WTC11 (cell line): ENCODE results near the gene CORO7. TPM values are rescaled to one million over a fixed set of nuclear protein-coding genes. Genes with fewer than 3 reads are reported as not detected.

Source experiments
- ATAC-seq: fragments of 200-7000 bp; cut with Tn5 transposase; 2 replicates; pipeline ENCODE4 v1.10.0; 2021; ENCODE audit warnings: mild to moderate bottlenecking, moderate library complexity
- CTCF ChIA-PET: fragments of 300-600 bp; sonication (Branson Sonifier 250); formaldehyde crosslinking; loops from one replicate; lab custom pipeline; 2021; ENCODE audit warnings: antibody characterized with exemption; lab: Charles Lee
- POLR2A ChIA-PET: fragments of 350-600 bp; sonication (Branson Sonifier 250); formaldehyde crosslinking; loops from one replicate; lab custom pipeline; 2021; ENCODE audit warnings: antibody characterized with exemption; lab: Charles Lee
- DNase-seq: peaks from one replicate; pipeline ENCODE4 v3.0.0; 2021; ENCODE audit warnings: low spot score
- H3K27ac Mint-ChIP-seq: 2 replicates; pipeline ENCODE4 v1.8.0; 2021; ENCODE audit warnings: mixed read lengths
- H3K27me3 Mint-ChIP-seq: 2 replicates; pipeline ENCODE4 v1.8.0; 2021; ENCODE audit warnings: low read depth, mild to moderate bottlenecking, moderate library complexity, mixed read lengths
- H3K36me3 Mint-ChIP-seq: 2 replicates; pipeline ENCODE4 v1.8.0; 2021; ENCODE audit warnings: mixed read lengths
- H3K4me1 Mint-ChIP-seq: 2 replicates; pipeline ENCODE4 v1.8.0; 2022; ENCODE audit warnings: mixed read lengths
- H3K4me3 Mint-ChIP-seq: 2 replicates; pipeline ENCODE4 v1.8.0; 2021; ENCODE audit warnings: mild to moderate bottlenecking, moderate library complexity, mixed read lengths
- H3K9me3 Mint-ChIP-seq: 2 replicates; pipeline ENCODE4 v1.8.0; 2021; ENCODE audit warnings: mixed read lengths
- CBFB ChIP-seq: sonication (generic); formaldehyde crosslinking; IDR thresholded peaks from 2 replicates; pipeline ENCODE4 v1.8.1; 2022; ENCODE audit warnings: mild to moderate bottlenecking, low read depth, missing genetic modification reagents
- FOXK1 ChIP-seq: sonication (generic); formaldehyde crosslinking; IDR thresholded peaks from 2 replicates; pipeline ENCODE4 v1.8.0; 2022; ENCODE audit warnings: mild to moderate bottlenecking, moderate library complexity, missing genetic modification reagents
- HMGA2 ChIP-seq: fragments of 250-450 bp; sonication (Bioruptor Pico); IDR thresholded peaks from 2 replicates; pipeline ENCODE4 v1.4.0; 2021; ENCODE audit warnings: mild to moderate bottlenecking, moderate library complexity
- NR1H2 ChIP-seq: sonication (generic); formaldehyde crosslinking; IDR thresholded peaks from 2 replicates; pipeline ENCODE4 v1.9.0; 2021; ENCODE audit warnings: mild to moderate bottlenecking, moderate library complexity, missing genetic modification reagents
- PRRX2 ChIP-seq: fragments of 250-450 bp; sonication (Bioruptor Pico); IDR thresholded peaks from 2 replicates; pipeline ENCODE4 v1.8.0; 2021; ENCODE audit warnings: mild to moderate bottlenecking
- RORB ChIP-seq: fragments of 250-450 bp; sonication (Bioruptor Pico); IDR thresholded peaks from 2 replicates; pipeline ENCODE4 v1.9.0; 2021; ENCODE audit warnings: mild to moderate bottlenecking
- TP53 ChIP-seq: sonication (generic); formaldehyde crosslinking; IDR thresholded peaks from 2 replicates; pipeline ENCODE4 v1.8.1; 2023; ENCODE audit warnings: mild to moderate bottlenecking, missing genetic modification reagents
- ZNF219 ChIP-seq: sonication (generic); formaldehyde crosslinking; IDR thresholded peaks from 2 replicates; pipeline ENCODE4 v1.8.0; 2023; ENCODE audit warnings: missing genetic modification reagents, mild to moderate bottlenecking, borderline replicate concordance
- ZNF232 ChIP-seq: sonication (generic); formaldehyde crosslinking; IDR thresholded peaks from 2 replicates; pipeline ENCODE4 v1.8.0; 2022; ENCODE audit warnings: mild to moderate bottlenecking, missing genetic modification reagents
- ZNF416 ChIP-seq: fragments of 250-450 bp; sonication (Bioruptor Pico); IDR thresholded peaks from 2 replicates; pipeline ENCODE4 v1.9.0; 2021; ENCODE audit warnings: mild to moderate bottlenecking, inconsistent platforms
- total RNA-seq: library from RNA; stranded (reverse); gene quantifications from 3 replicates; pipeline ENCODE4 v1.2.3, GENCODE V29; 2021
- TF ChIP-seq, protein P1 (sequence below): fragments of 250-450 bp; sonication (Bioruptor Pico); IDR thresholded peaks from 2 replicates; pipeline ENCODE4 v1.9.0; 2021; ENCODE audit warnings: mild to moderate bottlenecking
- TF ChIP-seq, protein P2 (sequence below): sonication (generic); formaldehyde crosslinking; IDR thresholded peaks from 2 replicates; pipeline ENCODE4 v1.8.1; 2023; ENCODE audit warnings: mild to moderate bottlenecking, missing genetic modification reagents
- TF ChIP-seq, protein P3 (sequence below): fragments of 250-450 bp; sonication (Bioruptor Pico); IDR thresholded peaks from 2 replicates; pipeline ENCODE4 v1.9.0; 2021; ENCODE audit warnings: mild to moderate bottlenecking, borderline replicate concordance
- TF ChIP-seq, protein P4 (sequence below): sonication (generic); formaldehyde crosslinking; IDR thresholded peaks from 2 replicates; pipeline ENCODE4 v1.8.0; 2022; ENCODE audit warnings: mild to moderate bottlenecking, missing genetic modification reagents
- TF ChIP-seq, protein P5 (sequence below): fragments of 200-600 bp; IDR thresholded peaks from 2 replicates; pipeline ENCODE4 v1.8.0; 2022; ENCODE audit warnings: antibody characterized with exemption
- TF ChIP-seq, protein P6 (sequence below): sonication (generic); formaldehyde crosslinking; conservative IDR thresholded peaks from 2 replicates; pipeline ENCODE4 v1.8.1; 2023; ENCODE audit warnings: mild to moderate bottlenecking, low read depth, missing genetic modification reagents, moderate library complexity

Gene CORO7
- total RNA-seq, 1 experiment from 2014 or later: 45.5 TPM

DNA sequence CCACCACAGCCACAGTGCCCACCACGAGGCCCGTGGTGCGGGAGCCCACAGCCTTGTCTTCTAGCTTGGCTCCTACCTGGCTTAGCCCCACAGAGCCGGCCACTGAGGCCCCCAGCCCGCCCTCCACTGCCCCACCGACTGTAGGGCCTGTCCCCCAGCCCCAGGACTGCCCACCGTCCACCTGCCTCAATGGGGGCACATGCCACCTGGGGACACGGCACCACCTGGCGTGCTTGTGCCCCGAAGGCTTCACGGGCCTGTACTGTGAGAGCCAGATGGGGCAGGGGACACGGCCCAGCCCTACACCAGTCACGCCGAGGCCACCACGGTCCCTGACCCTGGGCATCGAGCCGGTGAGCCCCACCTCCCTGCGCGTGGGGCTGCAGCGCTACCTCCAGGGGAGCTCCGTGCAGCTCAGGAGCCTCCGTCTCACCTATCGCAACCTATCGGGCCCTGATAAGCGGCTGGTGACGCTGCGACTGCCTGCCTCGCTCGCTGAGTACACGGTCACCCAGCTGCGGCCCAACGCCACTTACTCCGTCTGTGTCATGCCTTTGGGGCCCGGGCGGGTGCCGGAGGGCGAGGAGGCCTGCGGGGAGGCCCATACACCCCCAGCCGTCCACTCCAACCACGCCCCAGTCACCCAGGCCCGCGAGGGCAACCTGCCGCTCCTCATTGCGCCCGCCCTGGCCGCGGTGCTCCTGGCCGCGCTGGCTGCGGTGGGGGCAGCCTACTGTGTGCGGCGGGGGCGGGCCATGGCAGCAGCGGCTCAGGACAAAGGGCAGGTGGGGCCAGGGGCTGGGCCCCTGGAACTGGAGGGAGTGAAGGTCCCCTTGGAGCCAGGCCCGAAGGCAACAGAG, 34.2 kb downstream of the CORO7 start:
- Mint-ChIP-seq H3K4me1 (peaks cover 20% of the 10 kb centered on the region), H3K27me3 (no peaks in the 10 kb centered on the region), H3K27ac (no peak overlapping the region), H3K9me3 (no peaks in the 10 kb centered on the region), H3K4me3 (no peak overlapping the region), H3K36me3 (no peaks in the 10 kb centered on the region)
- DNase-seq (no peak), ATAC-seq (no peak)
- TF ChIP-seq, protein P1, sequence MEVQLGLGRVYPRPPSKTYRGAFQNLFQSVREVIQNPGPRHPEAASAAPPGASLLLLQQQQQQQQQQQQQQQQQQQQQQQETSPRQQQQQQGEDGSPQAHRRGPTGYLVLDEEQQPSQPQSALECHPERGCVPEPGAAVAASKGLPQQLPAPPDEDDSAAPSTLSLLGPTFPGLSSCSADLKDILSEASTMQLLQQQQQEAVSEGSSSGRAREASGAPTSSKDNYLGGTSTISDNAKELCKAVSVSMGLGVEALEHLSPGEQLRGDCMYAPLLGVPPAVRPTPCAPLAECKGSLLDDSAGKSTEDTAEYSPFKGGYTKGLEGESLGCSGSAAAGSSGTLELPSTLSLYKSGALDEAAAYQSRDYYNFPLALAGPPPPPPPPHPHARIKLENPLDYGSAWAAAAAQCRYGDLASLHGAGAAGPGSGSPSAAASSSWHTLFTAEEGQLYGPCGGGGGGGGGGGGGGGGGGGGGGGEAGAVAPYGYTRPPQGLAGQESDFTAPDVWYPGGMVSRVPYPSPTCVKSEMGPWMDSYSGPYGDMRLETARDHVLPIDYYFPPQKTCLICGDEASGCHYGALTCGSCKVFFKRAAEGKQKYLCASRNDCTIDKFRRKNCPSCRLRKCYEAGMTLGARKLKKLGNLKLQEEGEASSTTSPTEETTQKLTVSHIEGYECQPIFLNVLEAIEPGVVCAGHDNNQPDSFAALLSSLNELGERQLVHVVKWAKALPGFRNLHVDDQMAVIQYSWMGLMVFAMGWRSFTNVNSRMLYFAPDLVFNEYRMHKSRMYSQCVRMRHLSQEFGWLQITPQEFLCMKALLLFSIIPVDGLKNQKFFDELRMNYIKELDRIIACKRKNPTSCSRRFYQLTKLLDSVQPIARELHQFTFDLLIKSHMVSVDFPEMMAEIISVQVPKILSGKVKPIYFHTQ (CRISPR knock-in tag): no peak
- TF ChIP-seq, protein P2, sequence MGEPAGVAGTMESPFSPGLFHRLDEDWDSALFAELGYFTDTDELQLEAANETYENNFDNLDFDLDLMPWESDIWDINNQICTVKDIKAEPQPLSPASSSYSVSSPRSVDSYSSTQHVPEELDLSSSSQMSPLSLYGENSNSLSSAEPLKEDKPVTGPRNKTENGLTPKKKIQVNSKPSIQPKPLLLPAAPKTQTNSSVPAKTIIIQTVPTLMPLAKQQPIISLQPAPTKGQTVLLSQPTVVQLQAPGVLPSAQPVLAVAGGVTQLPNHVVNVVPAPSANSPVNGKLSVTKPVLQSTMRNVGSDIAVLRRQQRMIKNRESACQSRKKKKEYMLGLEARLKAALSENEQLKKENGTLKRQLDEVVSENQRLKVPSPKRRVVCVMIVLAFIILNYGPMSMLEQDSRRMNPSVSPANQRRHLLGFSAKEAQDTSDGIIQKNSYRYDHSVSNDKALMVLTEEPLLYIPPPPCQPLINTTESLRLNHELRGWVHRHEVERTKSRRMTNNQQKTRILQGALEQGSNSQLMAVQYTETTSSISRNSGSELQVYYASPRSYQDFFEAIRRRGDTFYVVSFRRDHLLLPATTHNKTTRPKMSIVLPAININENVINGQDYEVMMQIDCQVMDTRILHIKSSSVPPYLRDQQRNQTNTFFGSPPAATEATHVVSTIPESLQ: no peak
- no peak for TF ChIP-seq PRRX2
- TF ChIP-seq, protein P3, sequence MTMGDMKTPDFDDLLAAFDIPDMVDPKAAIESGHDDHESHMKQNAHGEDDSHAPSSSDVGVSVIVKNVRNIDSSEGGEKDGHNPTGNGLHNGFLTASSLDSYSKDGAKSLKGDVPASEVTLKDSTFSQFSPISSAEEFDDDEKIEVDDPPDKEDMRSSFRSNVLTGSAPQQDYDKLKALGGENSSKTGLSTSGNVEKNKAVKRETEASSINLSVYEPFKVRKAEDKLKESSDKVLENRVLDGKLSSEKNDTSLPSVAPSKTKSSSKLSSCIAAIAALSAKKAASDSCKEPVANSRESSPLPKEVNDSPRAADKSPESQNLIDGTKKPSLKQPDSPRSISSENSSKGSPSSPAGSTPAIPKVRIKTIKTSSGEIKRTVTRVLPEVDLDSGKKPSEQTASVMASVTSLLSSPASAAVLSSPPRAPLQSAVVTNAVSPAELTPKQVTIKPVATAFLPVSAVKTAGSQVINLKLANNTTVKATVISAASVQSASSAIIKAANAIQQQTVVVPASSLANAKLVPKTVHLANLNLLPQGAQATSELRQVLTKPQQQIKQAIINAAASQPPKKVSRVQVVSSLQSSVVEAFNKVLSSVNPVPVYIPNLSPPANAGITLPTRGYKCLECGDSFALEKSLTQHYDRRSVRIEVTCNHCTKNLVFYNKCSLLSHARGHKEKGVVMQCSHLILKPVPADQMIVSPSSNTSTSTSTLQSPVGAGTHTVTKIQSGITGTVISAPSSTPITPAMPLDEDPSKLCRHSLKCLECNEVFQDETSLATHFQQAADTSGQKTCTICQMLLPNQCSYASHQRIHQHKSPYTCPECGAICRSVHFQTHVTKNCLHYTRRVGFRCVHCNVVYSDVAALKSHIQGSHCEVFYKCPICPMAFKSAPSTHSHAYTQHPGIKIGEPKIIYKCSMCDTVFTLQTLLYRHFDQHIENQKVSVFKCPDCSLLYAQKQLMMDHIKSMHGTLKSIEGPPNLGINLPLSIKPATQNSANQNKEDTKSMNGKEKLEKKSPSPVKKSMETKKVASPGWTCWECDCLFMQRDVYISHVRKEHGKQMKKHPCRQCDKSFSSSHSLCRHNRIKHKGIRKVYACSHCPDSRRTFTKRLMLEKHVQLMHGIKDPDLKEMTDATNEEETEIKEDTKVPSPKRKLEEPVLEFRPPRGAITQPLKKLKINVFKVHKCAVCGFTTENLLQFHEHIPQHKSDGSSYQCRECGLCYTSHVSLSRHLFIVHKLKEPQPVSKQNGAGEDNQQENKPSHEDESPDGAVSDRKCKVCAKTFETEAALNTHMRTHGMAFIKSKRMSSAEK (CRISPR knock-in tag): no peak
- TF ChIP-seq ZNF219 (CRISPR knock-in tag): no peak
- TF ChIP-seq, protein P4, sequence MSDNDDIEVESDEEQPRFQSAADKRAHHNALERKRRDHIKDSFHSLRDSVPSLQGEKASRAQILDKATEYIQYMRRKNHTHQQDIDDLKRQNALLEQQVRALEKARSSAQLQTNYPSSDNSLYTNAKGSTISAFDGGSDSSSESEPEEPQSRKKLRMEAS (CRISPR knock-in tag): no peak
- no peak for TF ChIP-seq NR1H2 (CRISPR knock-in tag)
- TF ChIP-seq FOXK1: no peak
- TF ChIP-seq, protein P5, sequence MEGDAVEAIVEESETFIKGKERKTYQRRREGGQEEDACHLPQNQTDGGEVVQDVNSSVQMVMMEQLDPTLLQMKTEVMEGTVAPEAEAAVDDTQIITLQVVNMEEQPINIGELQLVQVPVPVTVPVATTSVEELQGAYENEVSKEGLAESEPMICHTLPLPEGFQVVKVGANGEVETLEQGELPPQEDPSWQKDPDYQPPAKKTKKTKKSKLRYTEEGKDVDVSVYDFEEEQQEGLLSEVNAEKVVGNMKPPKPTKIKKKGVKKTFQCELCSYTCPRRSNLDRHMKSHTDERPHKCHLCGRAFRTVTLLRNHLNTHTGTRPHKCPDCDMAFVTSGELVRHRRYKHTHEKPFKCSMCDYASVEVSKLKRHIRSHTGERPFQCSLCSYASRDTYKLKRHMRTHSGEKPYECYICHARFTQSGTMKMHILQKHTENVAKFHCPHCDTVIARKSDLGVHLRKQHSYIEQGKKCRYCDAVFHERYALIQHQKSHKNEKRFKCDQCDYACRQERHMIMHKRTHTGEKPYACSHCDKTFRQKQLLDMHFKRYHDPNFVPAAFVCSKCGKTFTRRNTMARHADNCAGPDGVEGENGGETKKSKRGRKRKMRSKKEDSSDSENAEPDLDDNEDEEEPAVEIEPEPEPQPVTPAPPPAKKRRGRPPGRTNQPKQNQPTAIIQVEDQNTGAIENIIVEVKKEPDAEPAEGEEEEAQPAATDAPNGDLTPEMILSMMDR: no peak
- TF ChIP-seq ZNF232 (CRISPR knock-in tag): no peak
- no peak for TF ChIP-seq TP53 (CRISPR knock-in tag)
- TF ChIP-seq, protein P6, sequence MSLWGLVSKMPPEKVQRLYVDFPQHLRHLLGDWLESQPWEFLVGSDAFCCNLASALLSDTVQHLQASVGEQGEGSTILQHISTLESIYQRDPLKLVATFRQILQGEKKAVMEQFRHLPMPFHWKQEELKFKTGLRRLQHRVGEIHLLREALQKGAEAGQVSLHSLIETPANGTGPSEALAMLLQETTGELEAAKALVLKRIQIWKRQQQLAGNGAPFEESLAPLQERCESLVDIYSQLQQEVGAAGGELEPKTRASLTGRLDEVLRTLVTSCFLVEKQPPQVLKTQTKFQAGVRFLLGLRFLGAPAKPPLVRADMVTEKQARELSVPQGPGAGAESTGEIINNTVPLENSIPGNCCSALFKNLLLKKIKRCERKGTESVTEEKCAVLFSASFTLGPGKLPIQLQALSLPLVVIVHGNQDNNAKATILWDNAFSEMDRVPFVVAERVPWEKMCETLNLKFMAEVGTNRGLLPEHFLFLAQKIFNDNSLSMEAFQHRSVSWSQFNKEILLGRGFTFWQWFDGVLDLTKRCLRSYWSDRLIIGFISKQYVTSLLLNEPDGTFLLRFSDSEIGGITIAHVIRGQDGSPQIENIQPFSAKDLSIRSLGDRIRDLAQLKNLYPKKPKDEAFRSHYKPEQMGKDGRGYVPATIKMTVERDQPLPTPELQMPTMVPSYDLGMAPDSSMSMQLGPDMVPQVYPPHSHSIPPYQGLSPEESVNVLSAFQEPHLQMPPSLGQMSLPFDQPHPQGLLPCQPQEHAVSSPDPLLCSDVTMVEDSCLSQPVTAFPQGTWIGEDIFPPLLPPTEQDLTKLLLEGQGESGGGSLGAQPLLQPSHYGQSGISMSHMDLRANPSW (CRISPR knock-in tag): no peak
- TF ChIP-seq ZNF416 (CRISPR knock-in tag): no peak
- no peak for TF ChIP-seq HMGA2
- TF ChIP-seq RORB (CRISPR knock-in tag): no peak
- no peak for TF ChIP-seq CBFB (CRISPR knock-in tag)
- POLR2A ChIA-PET: interaction anchor here (0.6 to 1.5 kb wide), 3 partner anchors 9 to 11 kb away, joined by 3 read pairs; no protein-coding TSS in a partner anchor
- CTCF ChIA-PET: interaction anchor here (1.0 to 11.7 kb wide), 7 partner anchors 9 to 728 kb away, joined by 3 to 273 read pairs (median 5); partner anchors contain the start of gene DNASE1
